GM18867 (cell line): ENCODE data around the gene ARHGEF1.

Experiments used
- ATAC-seq: cut with Tn5 transposase; IDR thresholded peaks from one replicate; pipeline ENCODE4 v1.9.1; 2021; ENCODE audit warnings: mild to moderate bottlenecking, moderate library complexity; ENCODE audit not compliant: unreplicated experiment

Gene ARHGEF1

GRCh38 chr19:41917676-41918075, 34.7 kb downstream of the ARHGEF1 start:
- ATAC-seq: no peak

- no peak for ATAC-seq
These were observed 35.1 kb downstream of the ARHGEF1 start for GRCh38 chr19:41918095-41918494.

DNA sequence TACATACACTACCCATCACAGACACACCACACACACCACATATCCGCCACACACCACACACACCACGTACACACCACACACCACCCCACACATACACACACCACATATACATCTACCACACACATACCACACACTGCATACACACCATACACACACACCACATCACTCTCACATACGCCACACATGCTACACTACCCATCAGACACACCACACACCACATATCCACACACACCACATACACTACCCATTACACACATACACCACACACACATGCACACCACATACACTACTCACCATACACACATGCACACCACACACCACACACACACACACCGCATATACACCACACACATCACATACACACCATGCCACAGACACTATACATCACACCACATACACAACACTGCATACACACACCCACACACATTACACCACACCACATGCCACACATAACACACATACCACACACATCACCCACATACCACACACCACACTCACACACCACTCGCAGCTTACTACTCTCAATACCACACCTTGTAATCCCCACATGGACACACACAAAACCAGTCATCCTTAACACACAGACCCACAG, 35.8 kb downstream of the ARHGEF1 start:
- no peak for ATAC-seq

DNA sequence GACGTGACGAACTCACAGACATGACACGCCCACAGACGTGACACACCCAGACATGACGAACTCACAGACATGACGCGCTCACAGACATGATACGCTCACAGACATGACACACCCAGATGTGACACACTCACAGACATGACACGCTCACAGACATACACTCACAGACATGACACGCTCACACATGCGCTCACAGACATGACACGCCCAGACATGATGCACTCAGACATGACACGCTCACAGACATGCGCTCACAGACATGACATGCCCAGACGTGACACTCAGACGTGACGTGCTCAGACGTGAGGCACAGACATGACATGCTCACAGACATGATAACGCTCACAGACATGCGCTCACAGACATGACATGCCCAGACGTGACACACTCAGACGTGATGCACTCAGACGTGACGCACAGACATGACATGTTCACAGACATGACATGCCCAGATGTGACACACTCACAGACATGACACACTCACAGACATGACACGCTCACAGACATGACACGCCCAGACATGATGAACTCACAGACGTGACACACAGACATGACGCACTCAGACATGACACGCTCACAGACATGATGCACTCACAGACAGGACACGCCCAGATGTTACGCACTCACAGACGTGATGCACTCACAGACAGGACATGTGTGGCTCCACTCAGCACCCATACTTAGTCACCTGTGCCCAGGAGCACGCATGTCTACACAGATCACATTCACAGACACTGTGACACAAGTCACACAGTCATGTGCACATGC, 37.1 kb downstream of the ARHGEF1 start:
- ATAC-seq: no peak

- ATAC-seq: no peak
These were observed 38.0 kb downstream of the ARHGEF1 start for GRCh38 chr19:41920882-41921576.

GRCh38 chr19:41921577-41922576, 38.9 kb downstream of the ARHGEF1 start:
- ATAC-seq: no peak

- no peak for ATAC-seq
These were observed 39.6 kb downstream of the ARHGEF1 start for GRCh38 chr19:41922585-41922984.

DNA sequence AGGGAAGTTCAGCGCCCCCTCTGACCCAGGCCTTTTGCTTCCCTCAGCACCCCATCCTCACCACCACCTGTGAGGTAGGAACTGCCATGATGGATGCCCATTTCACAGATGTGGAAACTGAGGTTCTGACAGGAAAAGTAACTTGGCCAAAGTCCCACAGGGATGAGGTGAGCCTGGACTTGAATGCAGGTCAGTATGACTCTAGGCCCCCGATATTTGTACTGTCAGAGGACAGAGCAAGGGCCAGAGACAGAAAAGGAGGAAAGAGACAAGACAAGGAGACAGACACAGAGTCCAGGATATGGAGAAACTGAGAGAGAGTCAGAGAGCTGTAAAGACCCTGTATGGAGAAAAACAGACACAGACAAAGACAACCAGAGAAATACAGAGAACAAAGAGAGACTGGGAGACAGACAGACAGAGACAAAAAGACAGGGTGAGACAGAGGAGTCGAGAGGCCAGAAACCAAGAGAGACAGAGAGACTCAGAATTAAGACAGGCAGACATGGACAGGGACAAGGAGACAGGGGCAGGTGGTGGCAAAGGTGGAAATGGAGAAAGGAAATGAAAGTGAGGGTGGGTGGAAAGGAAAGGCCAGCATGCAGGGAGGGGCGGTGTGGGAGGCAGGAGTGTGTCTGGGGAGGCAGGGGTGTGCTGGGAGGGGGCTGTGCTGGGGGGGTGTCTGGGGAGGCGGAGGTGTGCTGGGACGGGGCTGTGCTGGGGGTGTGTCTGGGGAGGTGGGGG, 40.2 kb downstream of the ARHGEF1 start:
- no peak for ATAC-seq

- ATAC-seq: no peak
These were observed 41.5 kb downstream of the ARHGEF1 start for GRCh38 chr19:41924151-41925145.

- ATAC-seq: no peak
These were observed 42.4 kb downstream of the ARHGEF1 start for GRCh38 chr19:41925208-41926003.

- no peak for ATAC-seq
These were observed 43.2 kb downstream of the ARHGEF1 start for GRCh38 chr19:41926028-41926762.

DNA sequence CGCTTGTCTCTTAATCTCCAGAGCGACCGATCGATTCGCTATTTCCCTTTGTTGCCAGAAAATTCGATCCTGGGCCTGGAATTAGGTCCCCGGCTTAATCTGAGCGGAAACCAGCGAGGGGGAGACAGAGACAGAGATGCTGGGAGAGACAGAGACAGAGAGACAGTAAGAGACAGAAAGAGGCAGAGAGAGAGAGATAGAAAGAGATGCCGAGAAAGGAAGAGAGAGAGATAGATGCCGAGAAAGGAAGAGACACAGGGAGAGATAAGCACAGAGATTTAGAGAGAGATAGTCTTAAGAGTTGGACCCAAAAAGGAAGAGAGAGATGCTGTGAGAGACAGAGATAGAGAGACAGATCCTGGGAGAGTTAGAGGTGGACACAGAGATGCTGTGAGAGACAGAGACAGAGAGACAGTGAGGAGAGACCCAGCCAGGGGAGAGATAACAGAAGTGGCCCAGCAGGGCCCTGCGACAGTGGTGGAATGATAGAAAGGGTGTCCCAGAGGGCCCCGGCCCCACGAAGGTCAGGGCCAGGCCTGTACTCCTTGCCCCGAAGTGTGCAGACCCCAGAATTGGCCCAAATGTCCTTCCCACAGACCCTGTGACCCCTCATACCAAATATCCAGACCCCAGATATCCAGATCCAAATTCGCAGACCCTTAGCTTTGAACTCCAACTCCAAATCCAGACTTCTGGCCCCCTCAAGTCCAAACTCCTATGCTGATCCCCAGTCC, 43.9 kb downstream of the ARHGEF1 start:
- no peak for ATAC-seq

DNA sequence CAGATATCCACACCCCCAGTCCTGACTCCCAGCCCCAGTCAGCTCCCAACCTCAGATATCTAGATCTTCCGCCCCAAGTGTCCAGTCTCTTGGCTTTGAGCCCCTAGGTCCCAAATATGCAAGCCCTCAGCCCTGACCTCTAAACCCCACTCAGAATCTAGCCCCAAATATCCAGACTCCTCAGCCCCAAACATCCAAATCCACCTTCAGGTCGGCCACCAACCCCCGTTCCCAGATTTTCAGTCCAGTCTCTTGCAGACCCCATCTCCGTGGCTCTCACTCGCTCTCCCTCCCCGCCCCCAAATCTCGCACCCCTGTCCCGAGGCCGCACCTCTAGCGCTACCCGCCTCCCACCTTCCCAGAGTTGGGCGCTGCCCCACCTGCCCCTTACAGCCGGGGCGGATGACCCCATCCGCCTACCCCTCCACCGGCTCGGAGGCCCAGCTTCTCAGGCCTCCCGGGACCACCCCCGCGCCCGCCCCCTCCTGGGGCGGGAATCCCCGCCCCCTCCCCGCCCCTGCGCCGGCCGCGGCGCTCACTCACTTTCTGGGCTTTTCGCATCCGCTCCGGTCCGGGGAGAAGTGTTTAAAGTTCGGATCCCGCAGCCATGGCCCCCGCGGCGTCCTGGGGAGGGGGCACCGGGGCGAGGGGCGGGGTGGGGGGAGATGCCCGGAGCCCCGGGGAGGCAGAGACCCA, 44.7 kb downstream of the ARHGEF1 start:
- no peak for ATAC-seq

- ATAC-seq: no peak
These were observed 45.3 kb downstream of the ARHGEF1 start, which contains the start of gene ERFL for GRCh38 chr19:41928221-41928683. TSS of gene ERFL (minus strand) at chr19:41928449. CDS start at chr19:41912919, 15,530 bp downstream.

DNA sequence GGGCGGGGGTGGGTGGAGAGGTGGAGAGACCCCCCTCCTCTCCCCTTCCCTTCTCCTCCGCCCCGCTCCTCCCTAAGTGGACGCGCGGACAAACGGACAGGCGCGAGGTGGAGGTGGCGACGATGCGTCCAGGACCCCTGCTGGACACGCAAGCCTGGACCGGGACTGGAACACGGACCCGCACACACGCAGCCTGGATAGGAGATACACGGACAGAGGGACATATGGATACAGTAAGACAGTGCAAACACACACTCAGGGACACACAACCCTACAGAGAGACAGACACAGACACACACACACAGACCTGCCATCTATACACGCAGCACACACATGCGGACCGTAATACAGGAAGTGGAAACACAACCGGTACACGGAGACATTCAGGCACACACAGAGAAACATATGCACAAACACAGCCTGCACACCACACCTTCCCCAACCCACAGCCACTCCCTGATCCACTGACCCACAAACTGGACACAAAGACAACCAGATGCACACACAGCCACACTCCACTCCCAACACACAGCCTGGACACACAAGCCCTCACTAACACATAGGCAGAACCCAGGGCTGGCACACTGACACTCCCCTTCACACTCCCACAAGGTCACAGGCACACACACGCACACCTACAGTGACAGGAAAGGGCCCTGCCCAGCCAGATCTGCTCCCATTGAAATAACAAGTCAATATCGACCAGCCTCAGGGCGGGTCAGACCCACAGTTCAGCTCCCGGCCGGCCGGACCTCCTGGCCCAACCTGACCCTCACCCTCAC, 46.0 kb downstream of the ARHGEF1 start:
- no peak for ATAC-seq
